ENCODE results near the gene ITPK1.
A peak's percentile ranks its signal among the peaks of the same experiment; 100 is the strongest.

The ITPK1 gene

DNA sequence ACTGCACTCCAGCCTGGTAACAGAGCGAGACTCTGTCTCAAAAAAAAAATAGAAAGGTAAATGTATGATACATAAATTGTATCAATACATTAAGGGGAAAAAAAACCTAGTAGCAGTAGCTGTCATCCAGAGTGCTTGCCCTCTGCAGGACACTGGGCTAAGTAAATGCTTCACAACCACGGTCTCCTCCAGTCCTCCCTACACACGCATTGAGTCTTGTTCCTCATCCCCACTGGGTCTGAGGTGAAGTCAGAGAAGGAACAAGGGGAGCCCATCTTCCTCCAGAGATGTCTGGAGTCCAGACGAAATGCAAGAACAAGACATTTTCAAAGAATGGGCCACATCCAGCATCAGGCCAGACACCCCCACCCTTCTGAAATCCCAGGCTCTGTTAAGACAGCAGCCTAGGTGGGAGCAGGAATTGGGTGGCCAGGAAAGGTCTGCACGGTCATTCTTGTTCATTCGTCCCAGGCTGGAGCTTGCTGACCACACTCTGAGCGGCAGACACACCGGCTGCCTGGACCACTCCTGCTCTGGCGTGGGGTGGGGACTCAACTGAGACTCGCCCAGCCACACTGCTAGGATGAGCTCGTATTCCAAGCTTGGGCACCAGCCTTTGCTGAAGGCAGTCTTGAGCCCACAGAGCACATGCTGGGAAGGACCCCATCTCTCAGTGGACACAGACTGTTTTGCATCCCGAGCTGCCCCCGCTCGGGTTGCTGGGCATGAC is 147.3 kb downstream of the ITPK1 start:
- TF ChIP-seq ZC3H10 (CRISPR knock-in tag; IDR thresholded peaks at IDR 0.05) (no peak), ARNTL (CRISPR knock-in tag; IDR thresholded peaks at IDR 0.05; ENCODE audit: borderline replicate concordance, low read depth) (no peak)
- no peak for ATAC-seq

DNA sequence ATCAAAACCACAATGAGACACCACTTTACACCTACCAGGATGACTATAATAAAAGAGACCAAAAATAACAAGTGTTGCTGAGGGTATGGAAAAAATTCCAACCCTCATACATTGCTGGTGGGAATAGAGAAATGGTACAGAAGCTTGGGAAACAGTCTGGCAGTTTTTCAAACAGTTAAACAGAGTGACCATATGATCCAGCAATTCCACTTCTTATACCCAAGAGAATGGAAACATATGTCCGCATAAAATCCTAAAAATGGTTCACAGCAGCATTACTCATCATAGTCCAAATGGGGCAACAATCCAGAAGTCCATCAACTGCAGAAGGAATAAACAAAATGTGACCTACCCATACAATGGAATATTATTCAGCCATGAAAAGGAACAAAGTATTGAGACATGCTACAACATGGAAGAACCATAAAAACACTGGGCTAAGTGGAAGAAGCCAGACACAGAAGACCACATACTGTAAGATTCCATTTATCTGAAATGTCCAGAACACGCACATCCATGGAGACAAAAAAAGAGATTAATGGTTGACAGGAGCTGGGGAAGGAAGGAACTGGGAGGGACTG is 148.3 kb downstream of the ITPK1 start:
- TF ChIP-seq ZNF70 (CRISPR knock-in tag; IDR thresholded peaks at IDR 0.05): no peak
- no peak for TF ChIP-seq ARNTL (CRISPR knock-in tag; IDR thresholded peaks at IDR 0.05; ENCODE audit: borderline replicate concordance, low read depth)
- TF ChIP-seq ZNF565 (CRISPR knock-in tag; conservative IDR thresholded peaks at IDR 0.05; ENCODE audit: low read depth): no peak
- TF ChIP-seq, protein P1, sequence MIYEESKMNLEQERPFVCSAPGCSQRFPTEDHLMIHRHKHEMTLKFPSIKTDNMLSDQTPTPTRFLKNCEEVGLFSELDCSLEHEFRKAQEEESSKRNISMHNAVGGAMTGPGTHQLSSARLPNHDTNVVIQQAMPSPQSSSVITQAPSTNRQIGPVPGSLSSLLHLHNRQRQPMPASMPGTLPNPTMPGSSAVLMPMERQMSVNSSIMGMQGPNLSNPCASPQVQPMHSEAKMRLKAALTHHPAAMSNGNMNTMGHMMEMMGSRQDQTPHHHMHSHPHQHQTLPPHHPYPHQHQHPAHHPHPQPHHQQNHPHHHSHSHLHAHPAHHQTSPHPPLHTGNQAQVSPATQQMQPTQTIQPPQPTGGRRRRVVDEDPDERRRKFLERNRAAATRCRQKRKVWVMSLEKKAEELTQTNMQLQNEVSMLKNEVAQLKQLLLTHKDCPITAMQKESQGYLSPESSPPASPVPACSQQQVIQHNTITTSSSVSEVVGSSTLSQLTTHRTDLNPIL (CRISPR knock-in tag; IDR thresholded peaks at IDR 0.05; ENCODE audit: low read depth): no peak
- no peak for TF ChIP-seq TCF4 (CRISPR knock-in tag; IDR thresholded peaks at IDR 0.05; ENCODE audit: borderline replicate concordance)
- TF ChIP-seq, protein P2, sequence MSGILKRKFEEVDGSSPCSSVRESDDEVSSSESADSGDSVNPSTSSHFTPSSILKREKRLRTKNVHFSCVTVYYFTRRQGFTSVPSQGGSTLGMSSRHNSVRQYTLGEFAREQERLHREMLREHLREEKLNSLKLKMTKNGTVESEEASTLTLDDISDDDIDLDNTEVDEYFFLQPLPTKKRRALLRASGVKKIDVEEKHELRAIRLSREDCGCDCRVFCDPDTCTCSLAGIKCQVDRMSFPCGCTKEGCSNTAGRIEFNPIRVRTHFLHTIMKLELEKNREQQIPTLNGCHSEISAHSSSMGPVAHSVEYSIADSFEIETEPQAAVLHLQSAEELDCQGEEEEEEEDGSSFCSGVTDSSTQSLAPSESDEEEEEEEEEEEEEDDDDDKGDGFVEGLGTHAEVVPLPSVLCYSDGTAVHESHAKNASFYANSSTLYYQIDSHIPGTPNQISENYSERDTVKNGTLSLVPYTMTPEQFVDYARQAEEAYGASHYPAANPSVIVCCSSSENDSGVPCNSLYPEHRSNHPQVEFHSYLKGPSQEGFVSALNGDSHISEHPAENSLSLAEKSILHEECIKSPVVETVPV (CRISPR knock-in tag; IDR thresholded peaks at IDR 0.05): no peak
- TF ChIP-seq, protein P3, sequence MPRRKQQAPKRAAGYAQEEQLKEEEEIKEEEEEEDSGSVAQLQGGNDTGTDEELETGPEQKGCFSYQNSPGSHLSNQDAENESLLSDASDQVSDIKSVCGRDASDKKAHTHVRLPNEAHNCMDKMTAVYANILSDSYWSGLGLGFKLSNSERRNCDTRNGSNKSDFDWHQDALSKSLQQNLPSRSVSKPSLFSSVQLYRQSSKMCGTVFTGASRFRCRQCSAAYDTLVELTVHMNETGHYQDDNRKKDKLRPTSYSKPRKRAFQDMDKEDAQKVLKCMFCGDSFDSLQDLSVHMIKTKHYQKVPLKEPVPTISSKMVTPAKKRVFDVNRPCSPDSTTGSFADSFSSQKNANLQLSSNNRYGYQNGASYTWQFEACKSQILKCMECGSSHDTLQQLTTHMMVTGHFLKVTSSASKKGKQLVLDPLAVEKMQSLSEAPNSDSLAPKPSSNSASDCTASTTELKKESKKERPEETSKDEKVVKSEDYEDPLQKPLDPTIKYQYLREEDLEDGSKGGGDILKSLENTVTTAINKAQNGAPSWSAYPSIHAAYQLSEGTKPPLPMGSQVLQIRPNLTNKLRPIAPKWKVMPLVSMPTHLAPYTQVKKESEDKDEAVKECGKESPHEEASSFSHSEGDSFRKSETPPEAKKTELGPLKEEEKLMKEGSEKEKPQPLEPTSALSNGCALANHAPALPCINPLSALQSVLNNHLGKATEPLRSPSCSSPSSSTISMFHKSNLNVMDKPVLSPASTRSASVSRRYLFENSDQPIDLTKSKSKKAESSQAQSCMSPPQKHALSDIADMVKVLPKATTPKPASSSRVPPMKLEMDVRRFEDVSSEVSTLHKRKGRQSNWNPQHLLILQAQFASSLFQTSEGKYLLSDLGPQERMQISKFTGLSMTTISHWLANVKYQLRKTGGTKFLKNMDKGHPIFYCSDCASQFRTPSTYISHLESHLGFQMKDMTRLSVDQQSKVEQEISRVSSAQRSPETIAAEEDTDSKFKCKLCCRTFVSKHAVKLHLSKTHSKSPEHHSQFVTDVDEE (CRISPR knock-in tag; IDR thresholded peaks at IDR 0.05): no peak
- TF ChIP-seq TOX (CRISPR knock-in tag; IDR thresholded peaks at IDR 0.05; ENCODE audit: borderline replicate concordance): no peak
- no peak for TF ChIP-seq RARB (CRISPR knock-in tag; IDR thresholded peaks at IDR 0.05)
- no peak for TF ChIP-seq ZC3H10 (CRISPR knock-in tag; IDR thresholded peaks at IDR 0.05)
- ATAC-seq: no peak

DNA sequence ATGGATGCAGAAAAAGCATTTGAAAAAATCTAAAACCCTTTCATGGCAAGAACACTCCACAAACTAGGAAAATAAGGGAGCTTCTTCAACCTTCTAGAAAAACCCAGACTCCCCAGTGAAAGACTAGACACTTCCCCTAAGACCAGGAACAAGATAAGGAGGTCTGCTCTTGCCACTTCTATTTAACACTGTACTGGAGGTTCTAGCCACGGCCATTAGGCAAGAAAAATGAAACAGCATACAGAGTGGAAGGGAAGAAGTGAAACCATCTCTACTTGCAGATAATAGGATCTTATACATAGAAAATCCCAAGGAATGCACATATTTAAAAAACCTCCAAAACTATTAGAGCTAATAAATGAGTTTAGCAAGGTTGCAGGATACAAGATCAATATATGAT is 150.4 kb downstream of the ITPK1 start:
- no peak for ATAC-seq
- TF ChIP-seq BACH2 (CRISPR knock-in tag; IDR thresholded peaks at IDR 0.05; ENCODE audit: borderline replicate concordance) (no peak), GLIS3 (CRISPR knock-in tag; IDR thresholded peaks at IDR 0.05) (no peak)

DNA sequence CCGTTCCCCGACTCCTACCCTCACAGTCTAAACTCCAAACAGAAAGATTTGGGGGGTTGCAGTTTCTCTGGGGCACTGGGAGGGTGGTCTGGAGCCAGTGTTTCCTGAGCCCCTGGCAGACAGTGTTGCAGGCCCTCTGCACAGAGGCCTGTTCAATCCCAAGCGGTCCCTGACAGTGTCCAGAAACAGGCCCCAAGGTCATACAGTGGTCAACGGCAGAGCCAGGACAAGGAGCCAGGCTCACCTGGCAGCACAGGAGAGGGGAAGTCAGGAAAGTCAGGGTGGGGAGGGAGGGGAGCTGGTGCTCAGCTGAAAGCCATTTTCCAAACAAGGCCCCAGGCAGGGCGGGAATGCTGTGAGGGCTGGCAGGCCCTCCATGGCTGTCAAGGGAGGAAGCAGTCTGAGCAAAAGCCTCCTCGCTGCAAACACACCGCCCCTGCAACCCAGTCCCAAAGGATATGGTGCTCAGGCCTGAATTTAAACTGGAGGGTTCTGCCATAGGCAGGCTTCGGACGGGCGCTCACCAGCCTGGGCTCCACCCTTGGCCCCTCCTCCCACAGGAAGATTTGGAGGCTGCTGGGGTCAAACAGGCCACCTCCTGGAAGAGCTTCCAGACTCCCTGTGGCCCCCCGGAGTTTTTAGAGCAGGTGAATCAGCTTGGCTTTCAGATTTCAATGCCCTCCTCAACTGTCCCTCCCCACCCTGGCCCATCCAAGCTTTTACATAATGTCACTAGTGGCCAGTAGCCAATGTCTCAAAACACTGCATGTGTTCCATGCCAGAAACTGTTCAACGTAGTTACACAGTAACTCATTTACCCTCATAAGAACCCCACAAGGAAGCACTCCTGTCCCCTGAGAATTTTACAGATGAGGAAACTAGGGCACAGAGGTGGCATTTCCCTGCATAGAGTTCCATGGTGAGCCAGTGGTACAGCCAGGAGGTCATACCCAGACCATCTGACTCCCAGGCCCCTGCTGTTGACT is 151.3 kb downstream of the ITPK1 start:
- ATAC-seq: no peak; the same call in 2 of the 3 replicates
- TF ChIP-seq ZFP3 (CRISPR knock-in tag; IDR thresholded peaks at IDR 0.05) (no peak), TCF4 (CRISPR knock-in tag; IDR thresholded peaks at IDR 0.05; ENCODE audit: borderline replicate concordance) (peak; percentile 43; the same call in 1 of the 2 replicates)

DNA sequence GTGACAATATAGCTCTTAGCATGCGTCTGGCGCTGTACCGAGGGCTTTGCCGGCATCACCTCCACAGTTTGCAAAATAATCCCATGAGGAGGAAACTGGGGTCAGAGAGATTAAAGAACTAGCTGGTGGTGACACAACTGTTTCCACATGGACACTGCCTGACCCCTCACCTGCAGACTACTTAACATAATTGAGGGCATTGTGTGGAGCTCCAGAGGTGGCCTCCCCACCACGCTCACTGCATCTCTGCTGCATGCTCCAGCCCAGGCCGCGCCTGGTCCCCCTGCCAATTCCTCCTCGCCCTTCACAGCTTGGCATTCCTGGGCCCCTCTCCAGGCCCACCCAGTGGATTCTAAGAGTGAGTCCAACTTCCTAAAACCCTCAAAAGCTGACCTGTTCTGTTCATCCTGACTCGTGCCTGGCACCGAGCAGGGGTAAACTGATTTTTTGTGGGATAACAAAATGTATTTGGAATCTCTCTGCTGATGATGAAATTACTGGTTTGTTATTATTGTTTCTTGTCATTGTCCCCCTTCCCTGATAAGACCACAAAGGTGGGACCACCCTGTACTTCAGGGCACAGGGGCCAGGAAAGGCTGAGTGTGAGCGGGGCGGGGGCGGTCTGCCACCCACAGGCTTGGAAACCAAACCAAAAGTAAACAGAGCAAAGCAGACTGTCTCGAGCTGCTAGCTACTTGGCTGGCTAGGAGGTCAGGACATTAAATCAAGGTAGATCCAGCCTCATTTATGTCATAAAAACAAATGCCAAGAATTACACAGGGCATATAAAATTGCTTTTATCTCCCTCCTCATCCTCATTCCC is 152.2 kb downstream of the ITPK1 start:
- TF ChIP-seq TCF4 (CRISPR knock-in tag; IDR thresholded peaks at IDR 0.05; ENCODE audit: borderline replicate concordance) (no peak), ZFP30 (CRISPR knock-in tag; IDR thresholded peaks at IDR 0.05) (no peak), ISL1 (CRISPR knock-in tag; IDR thresholded peaks at IDR 0.05) (no peak), ZNF8 (CRISPR knock-in tag; IDR thresholded peaks at IDR 0.05) (no peak)
- TF ChIP-seq, protein P4, sequence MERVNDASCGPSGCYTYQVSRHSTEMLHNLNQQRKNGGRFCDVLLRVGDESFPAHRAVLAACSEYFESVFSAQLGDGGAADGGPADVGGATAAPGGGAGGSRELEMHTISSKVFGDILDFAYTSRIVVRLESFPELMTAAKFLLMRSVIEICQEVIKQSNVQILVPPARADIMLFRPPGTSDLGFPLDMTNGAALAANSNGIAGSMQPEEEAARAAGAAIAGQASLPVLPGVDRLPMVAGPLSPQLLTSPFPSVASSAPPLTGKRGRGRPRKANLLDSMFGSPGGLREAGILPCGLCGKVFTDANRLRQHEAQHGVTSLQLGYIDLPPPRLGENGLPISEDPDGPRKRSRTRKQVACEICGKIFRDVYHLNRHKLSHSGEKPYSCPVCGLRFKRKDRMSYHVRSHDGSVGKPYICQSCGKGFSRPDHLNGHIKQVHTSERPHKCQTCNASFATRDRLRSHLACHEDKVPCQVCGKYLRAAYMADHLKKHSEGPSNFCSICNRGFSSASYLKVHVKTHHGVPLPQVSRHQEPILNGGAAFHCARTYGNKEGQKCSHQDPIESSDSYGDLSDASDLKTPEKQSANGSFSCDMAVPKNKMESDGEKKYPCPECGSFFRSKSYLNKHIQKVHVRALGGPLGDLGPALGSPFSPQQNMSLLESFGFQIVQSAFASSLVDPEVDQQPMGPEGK (CRISPR knock-in tag; IDR thresholded peaks at IDR 0.05; ENCODE audit: borderline replicate concordance): no peak
- no peak; the same call in 2 of the 3 replicates for ATAC-seq
